GM08714 (cell line): ENCODE measurements around the gene ANGPTL4.
A peak's percentile ranks its signal among the peaks of the same experiment; 100 is the strongest.
"Not testable (repeated sequence)": the region's sequence is repeated elsewhere in the genome, so short reads cannot be mapped to it uniquely, and the experiment has no call there.

Experiments used
- H3K4me3 ChIP-seq: fragments of 200-500 bp; sonication (Bioruptor generic); 2 replicates; pipeline ENCODE4 v1.5.1; 2014; ENCODE audit warnings: mild to moderate bottlenecking, low read length, inconsistent platforms
- ZNF274 ChIP-seq: IDR thresholded peaks from 2 replicates; pipeline ENCODE4 v1.6.1; 2012; ENCODE audit warnings: mild to moderate bottlenecking, low read depth, low read length

The ANGPTL4 gene

DNA sequence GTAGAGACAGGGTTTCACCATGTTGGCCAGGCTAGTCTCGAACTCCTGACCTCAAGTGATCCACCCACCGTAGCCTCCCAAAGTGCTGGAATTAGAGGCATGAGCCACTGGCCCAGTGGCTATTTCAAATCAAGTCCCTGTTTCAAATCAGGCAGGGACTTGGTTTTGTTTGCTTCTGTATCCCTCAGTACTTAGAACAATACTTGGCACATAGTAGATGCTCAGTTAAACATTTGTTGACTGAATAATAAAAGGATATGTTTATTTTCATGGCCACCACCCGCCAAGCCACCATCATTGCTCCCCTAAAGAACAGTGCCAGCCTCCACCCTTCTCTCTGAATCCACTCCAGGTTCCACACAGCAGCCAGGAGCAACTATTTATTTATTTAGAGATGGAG lies 38.5 kb upstream of the ANGPTL4 start:
- no peak for TF ChIP-seq ZNF274
- H3K4me3 ChIP-seq: no peak overlapping the region

DNA sequence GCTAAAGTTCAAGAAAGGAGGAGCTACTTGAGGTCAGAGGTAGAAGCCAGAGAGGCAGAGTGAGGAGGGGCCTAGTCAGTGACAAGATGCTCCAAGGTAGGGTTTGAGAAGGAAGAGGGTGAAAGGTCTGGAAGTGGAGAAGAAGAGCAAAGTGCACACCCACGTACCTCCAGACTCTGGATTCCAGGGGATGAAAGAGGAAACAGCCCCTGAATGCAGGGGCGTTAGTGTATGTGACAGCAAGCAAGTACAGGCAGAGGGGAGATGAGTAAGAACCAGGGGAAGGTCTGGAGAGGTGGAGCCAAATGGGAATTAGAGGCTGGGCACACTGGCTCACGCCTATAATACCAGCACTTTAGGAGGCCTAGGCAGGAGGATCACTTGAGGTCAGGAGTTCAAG lies 34.0 kb upstream of the ANGPTL4 start:
- TF ChIP-seq ZNF274: no peak
- H3K4me3 ChIP-seq: no peak overlapping the region

DNA sequence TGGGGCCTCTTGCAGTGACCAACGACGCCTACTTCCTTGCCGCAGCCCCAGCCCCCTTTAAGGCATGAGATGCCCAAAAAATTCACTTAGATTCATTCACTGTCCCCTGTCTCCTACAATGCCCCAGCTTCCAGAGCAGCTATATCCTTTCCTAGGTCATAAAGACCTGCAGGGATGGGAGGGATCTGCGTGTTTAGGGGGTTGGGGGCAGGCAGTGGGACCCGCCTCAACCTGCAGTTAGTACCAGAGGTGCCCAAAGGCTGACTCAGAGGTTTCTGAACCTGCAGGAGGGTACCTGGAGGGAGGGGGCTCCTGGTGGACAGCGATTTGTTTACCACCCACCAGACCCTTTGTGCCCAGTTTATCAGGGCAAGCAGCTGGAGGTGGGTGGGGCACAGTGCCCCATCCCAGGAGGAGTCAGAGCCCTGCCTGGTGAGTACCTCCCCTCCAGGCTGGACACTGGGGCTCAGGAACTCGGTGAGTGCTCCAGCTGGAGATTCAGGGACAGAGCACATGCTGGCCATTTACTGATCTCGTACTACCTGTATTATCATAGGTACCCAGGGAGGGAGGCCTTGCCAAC lies 32.6 kb upstream of the ANGPTL4 start:
- TF ChIP-seq ZNF274: no peak
- no peak overlapping the region for H3K4me3 ChIP-seq

DNA sequence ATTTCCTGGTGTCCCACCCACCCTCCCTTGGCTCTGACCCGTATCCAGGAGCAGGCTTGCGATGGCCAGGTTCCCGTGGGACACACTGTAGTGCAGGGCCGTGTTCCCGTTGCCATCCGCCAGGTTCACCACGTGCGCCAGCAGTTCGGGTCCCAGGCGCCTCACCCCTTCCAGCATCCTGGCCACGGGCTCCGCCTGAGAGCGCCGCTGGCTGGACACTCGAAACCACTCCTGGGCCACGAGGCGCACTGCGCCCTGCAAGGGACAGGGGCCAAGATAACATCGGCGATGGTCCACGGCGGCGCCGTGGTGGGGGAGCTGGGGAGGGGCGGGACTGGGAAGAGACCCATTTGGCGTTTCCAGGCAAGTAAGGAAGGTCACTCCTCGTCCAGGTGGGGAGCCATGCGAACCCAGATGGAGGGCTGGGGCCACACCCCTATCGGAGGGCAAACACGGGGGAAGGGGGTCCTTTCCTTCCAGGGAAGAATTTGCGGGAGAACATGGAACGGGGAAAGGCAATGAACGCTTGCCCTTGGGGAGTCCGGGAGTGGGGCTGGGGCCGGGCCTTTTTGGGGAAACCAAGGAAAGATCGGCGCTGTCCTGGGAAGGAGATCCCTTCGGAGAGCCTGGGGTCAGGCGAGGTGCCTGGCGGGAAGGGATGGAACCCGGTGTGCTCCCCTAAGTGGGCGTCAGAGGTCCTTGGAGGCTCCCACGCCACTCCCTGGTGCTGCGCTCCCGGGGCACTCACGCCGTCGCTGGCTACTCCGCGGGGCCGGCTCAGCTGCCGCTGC lies 30.8 kb upstream of the ANGPTL4 start:
- no peak for TF ChIP-seq ZNF274
- no peak overlapping the region for H3K4me3 ChIP-seq

DNA sequence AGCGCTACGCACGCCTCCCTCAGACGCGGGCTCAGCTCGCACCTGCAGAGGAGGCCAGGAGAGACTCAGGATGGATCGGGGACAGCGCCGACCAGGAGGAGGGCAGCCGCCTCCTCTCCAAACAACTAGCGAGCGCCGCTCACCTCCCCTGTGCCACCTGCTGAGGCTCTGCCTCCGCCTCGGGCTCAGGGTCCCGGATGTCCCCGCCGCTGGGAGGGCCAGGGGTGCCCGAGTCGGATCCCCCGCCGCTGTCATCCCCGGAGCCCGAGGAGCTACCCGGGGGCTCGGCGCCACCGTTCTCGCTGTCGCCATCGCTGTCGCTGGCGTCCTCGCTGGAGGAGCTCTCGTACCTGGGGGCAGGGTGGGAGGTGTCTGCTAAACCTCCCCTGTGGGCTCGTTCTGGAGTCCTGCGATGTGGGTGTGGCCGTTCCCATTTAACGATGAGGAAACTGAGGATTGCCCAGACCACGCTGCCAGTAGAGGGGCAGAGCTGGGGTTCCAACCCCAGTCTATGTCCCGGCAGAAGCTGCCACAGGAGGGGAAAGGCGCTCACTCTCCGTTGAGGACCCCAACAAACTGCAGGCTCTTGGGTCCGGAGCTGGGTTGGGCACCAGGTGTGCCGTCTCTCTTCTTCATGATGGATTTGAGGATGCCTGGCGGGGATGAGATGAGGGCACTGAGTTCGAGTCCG lies 30.0 kb upstream of the ANGPTL4 start:
- H3K4me3 ChIP-seq: no peak overlapping the region
- no peak for TF ChIP-seq ZNF274

DNA sequence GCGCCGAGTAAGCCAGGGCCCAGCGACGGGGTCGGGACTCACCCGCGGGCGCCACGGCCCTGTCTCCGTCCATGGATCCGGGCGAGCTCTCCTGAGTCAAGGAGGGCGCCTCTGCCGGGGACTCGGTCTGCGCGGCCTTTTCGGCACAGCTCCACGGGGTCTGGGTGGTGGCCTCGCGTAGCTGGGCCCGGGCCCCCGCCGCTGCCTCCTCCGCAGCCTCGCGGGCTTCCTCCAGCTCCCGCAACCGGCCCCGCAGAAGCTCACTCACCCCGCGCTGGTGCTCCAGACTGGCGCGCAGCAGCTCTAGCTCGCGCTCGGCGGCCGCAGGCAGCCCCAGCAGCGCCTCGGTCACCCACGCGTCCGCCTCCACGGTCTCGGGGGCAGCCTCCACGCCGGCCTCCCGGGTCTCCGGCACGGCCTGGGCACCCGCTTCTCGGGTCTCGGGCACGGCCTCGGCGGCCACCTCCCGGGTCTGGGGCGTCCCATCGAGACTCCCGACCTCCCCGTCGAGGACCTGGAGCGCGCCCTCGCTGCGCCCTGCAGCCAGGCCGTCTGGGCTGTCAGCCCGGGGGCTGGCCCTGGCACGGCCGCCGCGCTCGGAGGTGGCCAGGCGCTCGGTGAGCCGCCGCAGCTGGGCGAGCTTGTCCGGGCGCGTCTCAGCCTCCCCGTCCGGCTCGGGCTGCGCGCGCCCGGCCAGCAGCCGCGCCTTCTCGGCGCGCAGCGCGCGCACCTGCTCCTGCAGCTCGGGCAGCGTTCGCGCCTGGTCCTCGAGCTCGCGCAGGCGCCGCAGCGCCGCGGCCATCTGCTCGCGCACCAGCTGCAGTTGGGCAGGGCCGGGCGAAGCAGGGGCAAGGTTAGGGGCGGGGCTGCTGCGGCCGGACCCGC lies 29.3 kb upstream of the ANGPTL4 start:
- H3K4me3 ChIP-seq: peak overlapping the region; percentile 42; the same call in 1 of the 2 replicates
- no peak for TF ChIP-seq ZNF274

DNA sequence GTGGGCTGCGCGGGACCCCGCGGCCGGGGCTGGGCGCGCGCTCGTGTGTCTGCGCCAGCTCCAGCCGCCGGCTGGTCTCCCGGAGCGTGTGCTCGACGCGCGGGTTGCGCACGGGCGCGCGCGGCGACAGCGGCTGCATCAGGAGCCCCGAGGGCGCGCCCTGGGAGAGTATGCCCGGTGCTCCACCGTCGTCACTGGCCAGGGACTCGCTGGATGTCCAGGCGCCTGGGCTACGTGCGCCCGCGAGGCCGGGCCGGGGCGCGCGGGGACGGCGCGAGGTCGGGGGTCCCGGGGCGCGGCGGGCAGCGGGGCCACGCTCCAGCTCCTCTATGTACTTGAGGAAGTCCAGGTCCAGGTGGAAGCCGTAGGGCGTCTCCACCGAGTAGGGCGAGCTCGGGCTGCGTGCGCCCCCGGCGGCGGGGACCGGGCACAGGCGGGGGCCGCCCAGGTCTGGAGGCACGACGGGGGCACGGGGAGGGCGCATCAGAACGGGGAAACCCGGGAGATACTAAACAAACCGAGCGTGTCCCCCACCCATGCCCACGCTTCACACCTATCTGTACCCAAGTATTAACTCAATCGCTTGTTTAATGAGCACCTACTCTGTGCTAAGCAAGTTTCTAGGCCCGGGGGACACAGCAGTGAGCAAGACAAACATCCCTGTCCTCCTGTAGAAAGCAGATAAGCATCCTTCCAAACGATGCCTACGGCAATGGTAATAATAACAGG lies 28.4 kb upstream of the ANGPTL4 start:
- TF ChIP-seq ZNF274: no peak
- H3K4me3 ChIP-seq: peak overlapping the region; percentile 42; the same call in 1 of the 2 replicates

DNA sequence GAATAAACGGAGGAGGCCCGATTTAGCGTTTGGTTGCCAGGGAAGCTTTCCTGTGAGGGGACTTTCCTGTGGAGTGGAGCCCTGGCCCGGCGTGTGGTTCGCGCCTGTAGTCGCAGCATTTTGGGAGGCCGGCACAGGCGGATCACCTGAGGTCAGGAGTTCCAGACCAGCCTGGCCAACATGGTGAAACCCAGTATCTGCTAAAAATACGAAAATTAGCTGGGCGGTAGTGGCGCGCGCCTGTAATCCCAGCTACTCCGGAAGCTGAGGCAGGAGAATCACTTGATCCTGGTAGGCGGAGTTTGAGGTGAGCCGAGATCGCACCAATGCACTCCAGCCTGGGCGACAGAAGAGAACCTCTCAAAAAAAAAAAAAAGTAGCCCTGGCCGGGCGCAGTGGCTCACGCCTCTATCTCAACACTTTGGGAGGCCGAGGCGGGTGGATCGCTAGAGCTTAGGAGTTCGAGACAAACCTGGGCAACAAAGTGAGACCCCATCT lies 27.8 kb upstream of the ANGPTL4 start:
- H3K4me3 ChIP-seq: no peak overlapping the region
- no peak for TF ChIP-seq ZNF274

DNA sequence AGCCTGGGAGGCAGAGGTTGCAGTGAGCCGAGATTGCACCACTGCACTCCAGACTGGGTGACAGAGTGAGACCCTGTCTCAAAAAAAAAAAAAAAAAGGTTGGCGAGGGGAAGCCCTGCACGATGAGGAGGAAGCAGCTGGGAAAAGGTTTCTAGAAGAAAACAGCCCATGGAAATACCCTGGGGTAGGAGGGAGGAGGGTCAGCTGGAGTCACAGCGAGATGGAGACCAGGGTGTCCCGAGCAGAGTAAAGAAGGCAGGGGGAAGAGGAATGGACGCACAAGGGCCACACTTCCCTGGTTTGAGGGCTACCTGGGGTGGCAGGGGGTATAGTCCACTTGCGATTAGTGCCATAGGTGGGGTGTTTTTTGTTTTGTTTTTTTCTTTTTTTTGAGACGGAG lies 27.3 kb upstream of the ANGPTL4 start:
- no peak for TF ChIP-seq ZNF274
- H3K4me3 ChIP-seq: no peak overlapping the region

DNA sequence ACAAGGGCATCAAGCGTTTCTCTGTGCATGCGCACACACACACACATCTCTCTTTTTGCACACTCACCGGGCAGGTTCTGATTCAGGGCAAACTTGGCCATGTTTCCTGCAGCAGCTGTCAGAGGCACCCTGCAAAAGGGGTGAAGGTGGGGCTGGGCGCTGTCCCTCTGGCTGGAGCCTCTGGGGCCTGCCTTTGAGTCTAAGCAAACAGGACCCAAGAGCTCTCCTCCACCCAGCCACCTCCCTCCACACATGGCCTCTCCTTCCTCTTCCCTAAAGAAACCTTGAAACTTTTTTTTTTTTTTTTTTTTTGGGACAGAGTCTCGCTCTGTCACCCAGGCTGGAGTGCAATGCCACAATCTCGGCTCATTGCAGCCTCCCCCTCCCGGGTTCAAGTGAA lies 26.2 kb upstream of the ANGPTL4 start:
- no peak overlapping the region for H3K4me3 ChIP-seq
- no peak for TF ChIP-seq ZNF274

DNA sequence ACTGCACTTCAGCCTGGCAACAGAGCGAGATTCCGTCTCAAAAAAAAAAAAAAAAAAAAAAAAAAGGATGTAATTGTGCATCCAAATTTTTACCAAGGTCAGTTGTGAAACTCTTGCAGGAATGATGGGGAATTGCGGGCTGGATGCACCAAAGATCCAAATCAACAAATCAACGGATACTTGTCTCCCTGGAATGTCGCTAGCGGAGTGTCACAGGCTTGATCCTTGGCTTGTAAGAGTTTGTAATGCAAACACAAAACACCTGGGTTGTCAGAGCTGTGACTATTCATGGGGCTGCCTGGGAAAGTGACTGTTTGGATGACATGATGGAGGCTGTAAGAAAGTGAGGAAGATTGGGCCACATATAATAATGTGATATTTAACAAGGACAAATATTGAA lies 25.1 kb upstream of the ANGPTL4 start:
- no peak overlapping the region for H3K4me3 ChIP-seq

DNA sequence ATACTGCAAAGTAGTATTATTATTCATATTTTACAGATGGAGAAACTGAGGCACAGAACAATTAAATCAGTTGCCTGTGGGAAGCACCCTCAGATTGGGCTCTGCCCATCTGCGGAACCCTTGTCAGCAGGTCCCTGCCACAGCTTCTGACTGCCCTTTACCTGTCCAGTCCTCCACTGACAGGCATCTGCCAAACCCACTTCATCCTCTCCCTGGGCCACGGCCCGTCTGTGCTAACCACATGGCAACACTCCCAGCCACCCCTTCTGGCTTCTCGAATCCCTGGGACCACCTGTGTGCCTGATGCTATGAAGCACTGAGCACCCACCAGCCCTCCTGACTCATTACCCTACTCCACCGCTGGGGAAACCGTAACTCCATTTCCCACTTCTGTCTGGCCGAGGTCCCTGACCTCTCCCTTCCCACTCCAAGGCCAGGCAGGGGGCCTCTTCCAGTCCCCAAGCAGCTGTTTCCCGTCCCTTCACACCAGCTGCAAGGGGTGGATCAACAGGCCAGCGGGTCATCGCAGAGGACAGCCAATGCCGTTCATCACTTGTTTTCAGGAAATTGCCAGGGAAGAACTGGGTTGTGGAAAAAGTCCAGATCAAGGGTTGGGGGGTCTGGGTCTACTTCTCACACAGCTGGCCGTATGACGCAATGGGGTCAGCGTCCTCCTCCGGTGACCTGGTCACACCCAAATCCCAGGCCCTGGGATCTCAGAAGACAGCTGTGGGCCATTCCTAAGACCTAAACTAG lies 23.4 kb upstream of the ANGPTL4 start:
- TF ChIP-seq ZNF274: no peak
- no peak overlapping the region for H3K4me3 ChIP-seq

More for the DNA sequence above, 25.1 kb upstream of the ANGPTL4 start:
- no peak for TF ChIP-seq ZNF274

DNA sequence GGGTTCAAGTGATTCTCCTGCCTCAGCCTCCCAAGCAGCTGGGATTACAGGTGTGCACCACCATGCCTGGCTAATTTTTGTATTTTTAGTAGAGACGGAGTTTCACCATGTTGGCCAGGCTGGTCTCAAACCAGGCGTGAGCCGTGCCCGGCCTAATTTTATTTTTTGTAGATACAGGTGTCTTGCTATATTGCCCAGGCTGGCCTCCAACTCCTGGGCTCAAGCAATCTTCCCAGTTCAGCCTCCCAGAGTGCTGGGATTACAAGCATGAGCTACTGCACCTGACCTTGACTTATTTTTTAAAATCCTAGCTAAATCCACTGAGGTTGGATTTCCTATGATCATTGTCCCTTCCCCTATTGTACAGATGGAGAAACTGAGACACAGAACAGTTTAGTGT lies 22.5 kb upstream of the ANGPTL4 start:
- H3K4me3 ChIP-seq: not testable (repeated sequence)
